Right ventricle myocardium superior (tissue), 1 donor: ENCODE measurements around the gene EPN1. TPM values are rescaled to one million over a fixed set of nuclear protein-coding genes. Genes with fewer than 3 reads are reported as not detected.

Experiments
- ATAC-seq: fragments of 200-7000 bp; cut with Tn5 transposase; one replicate; pipeline ENCODE4 v1.9.1; 2020; ENCODE audit warnings: mild to moderate bottlenecking; ENCODE audit not compliant: poor library complexity
- DNase-seq: peaks from one replicate; pipeline ENCODE4 v3.0.0-alpha.2; 2020
- intact Hi-C: fragments of 100-400 bp; cut with DNase I; formaldehyde crosslinking; loops from one replicate; pipeline ENCODE4 v1.11.2; 2022
- long read RNA-seq: library from polyadenylated mRNA; unstranded; transcript quantifications from one replicate; pipeline ENCODE4 v2.0.0, GENCODE V29; 2021
- total RNA-seq: library from RNA; stranded (reverse); fragmentation: NEBNext Ultra II Directional; extraction: Animal tissue kit (Norgen Biotek cat#: 25700); gene quantifications from one replicate; pipeline ENCODE4 v1.2.1, GENCODE V29; 2021
- donor health status: DM: no; HTN: yes; CAD: no; lungs with severe emphysema.

The EPN1 gene
- 223 TPM for total RNA-seq
- long read RNA-seq, full-length matches to known transcripts = 328 of 734 reads
- long read RNA-seq, partial matches to known transcripts = 110 of 734 reads
- long read RNA-seq, other reads (novel, unspliced or antisense) = 296 of 734 reads

- intact Hi-C loops = no loop called here
- DNase-seq (peak; percentile 98), ATAC-seq (peak; percentile 92)
Measured at GRCh38 chr19:55674841-55675660, at the start of gene EPN1. Gene EPN1, plus strand, starts transcription at chr19:55675226. Its CDS starts 3,402 bp downstream, at chr19:55678628.

- DNase-seq (no peak), ATAC-seq (no peak)
- intact Hi-C loops = no loop called here
Measured at GRCh38 chr19:55626350-55626749, 48.7 kb upstream of the EPN1 start.

- intact Hi-C loops = loop anchor here (5.0 to 10.0 kb wide), 2 partner anchors 165 to 488 kb away; partner anchors contain the start of gene TNNT1
- peak; percentile 70 for ATAC-seq
- DNase-seq = peak; percentile 42
Measured at GRCh38 chr19:55632463-55632834, 42.6 kb upstream of the EPN1 start.

GRCh38 chr19:55633861-55634260, 41.2 kb upstream of the EPN1 start:
- no peak for DNase-seq
- ATAC-seq = no peak
- intact Hi-C loops = loop anchor here (5.0 to 10.0 kb wide), 2 partner anchors 167 to 489 kb away; partner anchors contain the start of gene TNNT1

- intact Hi-C loops = loop anchor here (10.0 kb wide), 1 partner anchor 491 kb away; the partner anchor contains the start of gene TNNT1
- ATAC-seq (no peak), DNase-seq (peak; percentile 42)
Measured at GRCh38 chr19:55635334-55635717, 39.7 kb upstream of the EPN1 start.

- intact Hi-C loops = loop anchor here (10.0 kb wide), 1 partner anchor 491 kb away; the partner anchor contains the start of gene TNNT1
- DNase-seq = no peak
- no peak for ATAC-seq
Measured at GRCh38 chr19:55635856-55636440, 39.1 kb upstream of the EPN1 start.

GRCh38 chr19:55636723-55637122, 38.3 kb upstream of the EPN1 start:
- ATAC-seq (no peak), DNase-seq (peak; percentile 27)
- intact Hi-C loops = loop anchor here (10.0 kb wide), 1 partner anchor 492 kb away; the partner anchor contains the start of gene TNNT1

GRCh38 chr19:55637534-55637933, 37.5 kb upstream of the EPN1 start:
- intact Hi-C loops = loop anchor here (10.0 kb wide), 1 partner anchor 493 kb away; the partner anchor contains the start of gene TNNT1
- DNase-seq = peak; percentile 38
- ATAC-seq = no peak

- ATAC-seq = no peak
- intact Hi-C loops = loop anchor here (10.0 kb wide), 1 partner anchor 494 kb away; the partner anchor contains the start of gene TNNT1
- peak; percentile 46 for DNase-seq
Measured at GRCh38 chr19:55638864-55639359, 36.1 kb upstream of the EPN1 start.

- intact Hi-C loops = no loop called here
- DNase-seq = peak; percentile 80
Measured at GRCh38 chr19:55640043-55640576, 34.9 kb upstream of the EPN1 start.

GRCh38 chr19:55640577-55641425, 34.2 kb upstream of the EPN1 start, which contains the start of gene ZNF580:
Gene ZNF580, plus strand, starts transcription at chr19:55641002. Its CDS starts 1,507 bp downstream, at chr19:55642509.
- intact Hi-C loops = no loop called here
- DNase-seq (peak; percentile 80), ATAC-seq (peak; percentile 79)

More at GRCh38 chr19:55640043-55640576, 34.9 kb upstream of the EPN1 start:
- ATAC-seq = peak; percentile 12

GRCh38 chr19:55641426-55642152, 33.4 kb upstream of the EPN1 start:
- no peak for DNase-seq
- intact Hi-C loops = no loop called here
- ATAC-seq = no peak

GRCh38 chr19:55642153-55643002, 32.6 kb upstream of the EPN1 start:
- ATAC-seq (peak; percentile 2), DNase-seq (peak; percentile 47)

GRCh38 chr19:55643003-55643886, 31.8 kb upstream of the EPN1 start, which contains the start of gene ZNF581:
Gene ZNF581, plus strand, starts transcription at chr19:55643649. Its CDS starts 923 bp downstream, at chr19:55644572.
- DNase-seq (peak; percentile 84), ATAC-seq (peak; percentile 53)
- intact Hi-C loops = no loop called here

More at GRCh38 chr19:55642153-55643002, 32.6 kb upstream of the EPN1 start:
- intact Hi-C loops = no loop called here

GRCh38 chr19:55643887-55644176, 31.2 kb upstream of the EPN1 start:
- ATAC-seq = no peak
- intact Hi-C loops = no loop called here
- no peak for DNase-seq
